K562 (cell line): ENCODE results near the gene SFRP5. TPM values are rescaled to one million over a fixed set of nuclear protein-coding genes. Genes with fewer than 3 reads are reported as not detected.
A peak's percentile ranks its signal among the peaks of the same experiment; 100 is the strongest.

Experiments
- ATF4 ChIP-seq: fragments of 450-650 bp; formaldehyde crosslinking; IDR thresholded peaks from 2 replicates; pipeline ENCODE4 v1.4.0; 2022; ENCODE audit warnings: mild to moderate bottlenecking, moderate library complexity
- CBX1 ChIP-seq: sonication (generic); IDR thresholded peaks from 2 replicates; pipeline ENCODE4 v1.6.1; 2016; ENCODE audit warnings: antibody characterized with exemption, low read depth, mild to moderate bottlenecking
- CHD4 ChIP-seq: fragments of 200-600 bp; sonication (generic); IDR thresholded peaks from 3 replicates; pipeline ENCODE4 v1.6.1; 2012; ENCODE audit warnings: low read depth, mild to moderate bottlenecking, mixed read lengths, low read length, inconsistent platforms; ENCODE audit not compliant: insufficient read depth, insufficient replicate concordance, poor library complexity, severe bottlenecking
- GMEB1 ChIP-seq: fragments of 250-450 bp; sonication (Bioruptor Pico); IDR thresholded peaks from 2 replicates; pipeline ENCODE4 v1.4.0; 2020; ENCODE audit warnings: mild to moderate bottlenecking
- HDAC3 ChIP-seq: fragments of 450-650 bp; IDR thresholded peaks from 2 replicates; pipeline ENCODE4 v1.6.1; 2018; ENCODE audit warnings: borderline replicate concordance, mild to moderate bottlenecking, moderate library complexity; ENCODE audit not compliant: partially characterized antibody
- HNRNPLL ChIP-seq: fragments of 200-400 bp; formaldehyde crosslinking; IDR thresholded peaks from 2 replicates; pipeline ENCODE4 v1.6.1; 2017; ENCODE audit warnings: low read length, low read depth, mild to moderate bottlenecking; ENCODE audit not compliant: poor library complexity, severe bottlenecking
- KLF6 ChIP-seq: fragments of 250-450 bp; sonication (Bioruptor Pico); IDR thresholded peaks from 2 replicates; pipeline ENCODE4 v1.4.0; 2020; ENCODE audit warnings: mild to moderate bottlenecking, moderate library complexity, borderline replicate concordance
- NCOR1 ChIP-seq: fragments of 450-650 bp; IDR thresholded peaks from 2 replicates; pipeline ENCODE4 v1.6.1; 2016; ENCODE audit warnings: mild to moderate bottlenecking, moderate library complexity
- PHB2 ChIP-seq: fragments of 450-650 bp; IDR thresholded peaks from 2 replicates; pipeline ENCODE4 v1.6.1; 2017; ENCODE audit warnings: low read depth
- RBM25 ChIP-seq: fragments of 200-400 bp; formaldehyde crosslinking; IDR thresholded peaks from 2 replicates; pipeline ENCODE4 v1.6.1; 2018; ENCODE audit warnings: low read length, low read depth, moderate library complexity; ENCODE audit not compliant: severe bottlenecking
- RNF2 ChIP-seq: sonication (generic); IDR thresholded peaks from 2 replicates; pipeline ENCODE4 v1.6.1; 2016
- ZBTB26 ChIP-seq: fragments of 450-650 bp; formaldehyde crosslinking; IDR thresholded peaks from 2 replicates; pipeline ENCODE4 v1.4.0; 2022; ENCODE audit warnings: missing genetic modification characterization
- ZNF212 ChIP-seq: fragments of 450-650 bp; formaldehyde crosslinking; IDR thresholded peaks from 2 replicates; pipeline ENCODE4 v1.4.0; 2020; ENCODE audit warnings: mild to moderate bottlenecking
- ZNF76 ChIP-seq: fragments of 250-450 bp; sonication (Bioruptor Pico); IDR thresholded peaks from 2 replicates; pipeline ENCODE4 v1.4.0; 2020; ENCODE audit warnings: mild to moderate bottlenecking, moderate library complexity, borderline replicate concordance
- polyA plus RNA-seq, 8 experiments: library from polyadenylated mRNA; depleted of rRNA in 4 of 8; stranded (reverse) in 5 of 8; unstranded in 3 of 8; fragments of >200 nt; fragmentation: Nextera tagmentation in 2 of 8; fragmentation: Illumina TruSeq in 1 of 8; extraction: Ambion mirVana in 2 of 8; extraction: Trizol in 1 of 8; gene quantifications; 2 replicates each; pipeline versions ENCODE4 v1.2.1 to v1.2.3, GENCODE V29; 2011 to 2014; ENCODE audit warnings: inconsistent platforms in 1 of 8, missing spikeins in 1 of 8
- total RNA-seq, 7 experiments: library from RNA; depleted of rRNA in 6 of 7; stranded (reverse); fragments of >200 nt in 6 of 7; fragmentation: Illumina TruSeq in 2 of 7; extraction: Trizol in 2 of 7; gene quantifications; 2 replicates each; pipeline versions ENCODE4 v1.2.1 to v1.2.3, GENCODE V29; 2011 to 2021; ENCODE audit warnings: low replicate concordance in 1 of 7
- TF ChIP-seq, protein P1 (sequence below), 2 experiments: fragments of 450-650 bp in 1 of 2; IDR thresholded peaks; 2 replicates each; pipeline ENCODE4 v1.6.1; 2011 to 2017; ENCODE audit warnings: low read depth in 2 of 2, antibody characterized with exemption in 1 of 2, borderline replicate concordance in 1 of 2, low read length in 1 of 2, mild to moderate bottlenecking in 1 of 2, mixed read lengths in 1 of 2; ENCODE audit not compliant: control insufficient read depth in 1 of 2
- TF ChIP-seq, protein P2 (sequence below): sonication (generic); formaldehyde crosslinking; IDR thresholded peaks from 2 replicates; pipeline ENCODE4 v1.8.0; 2023; ENCODE audit warnings: mild to moderate bottlenecking, missing genetic modification reagents

Gene SFRP5
- total and polyA plus RNA-seq, 9 of the 15 experiments (the other 6 are each of a cell fraction or from before 2014, with no cell fraction given), result 0.07 to 0.29 (median 0.13) TPM; not detected in 3

GRCh38 chr10:97779975-97780374 lies 8.2 kb upstream of the SFRP5 start (continued):
- TF ChIP-seq, protein P1, sequence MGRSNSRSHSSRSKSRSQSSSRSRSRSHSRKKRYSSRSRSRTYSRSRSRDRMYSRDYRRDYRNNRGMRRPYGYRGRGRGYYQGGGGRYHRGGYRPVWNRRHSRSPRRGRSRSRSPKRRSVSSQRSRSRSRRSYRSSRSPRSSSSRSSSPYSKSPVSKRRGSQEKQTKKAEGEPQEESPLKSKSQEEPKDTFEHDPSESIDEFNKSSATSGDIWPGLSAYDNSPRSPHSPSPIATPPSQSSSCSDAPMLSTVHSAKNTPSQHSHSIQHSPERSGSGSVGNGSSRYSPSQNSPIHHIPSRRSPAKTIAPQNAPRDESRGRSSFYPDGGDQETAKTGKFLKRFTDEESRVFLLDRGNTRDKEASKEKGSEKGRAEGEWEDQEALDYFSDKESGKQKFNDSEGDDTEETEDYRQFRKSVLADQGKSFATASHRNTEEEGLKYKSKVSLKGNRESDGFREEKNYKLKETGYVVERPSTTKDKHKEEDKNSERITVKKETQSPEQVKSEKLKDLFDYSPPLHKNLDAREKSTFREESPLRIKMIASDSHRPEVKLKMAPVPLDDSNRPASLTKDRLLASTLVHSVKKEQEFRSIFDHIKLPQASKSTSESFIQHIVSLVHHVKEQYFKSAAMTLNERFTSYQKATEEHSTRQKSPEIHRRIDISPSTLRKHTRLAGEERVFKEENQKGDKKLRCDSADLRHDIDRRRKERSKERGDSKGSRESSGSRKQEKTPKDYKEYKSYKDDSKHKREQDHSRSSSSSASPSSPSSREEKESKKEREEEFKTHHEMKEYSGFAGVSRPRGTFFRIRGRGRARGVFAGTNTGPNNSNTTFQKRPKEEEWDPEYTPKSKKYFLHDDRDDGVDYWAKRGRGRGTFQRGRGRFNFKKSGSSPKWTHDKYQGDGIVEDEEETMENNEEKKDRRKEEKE (IDR thresholded peaks at IDR 0.05; ENCODE audit: borderline replicate concordance in 1 of 2, control insufficient read depth in 1 of 2, low read depth in 2 of 2, low read length in 1 of 2), result no peak
- peak; percentile 36 for TF ChIP-seq HNRNPLL
- no peak for TF ChIP-seq PHB2
- TF ChIP-seq CBX1, result 0 out of 2 replicates have a peak, but pooled peaks have one; percentile 44
- TF ChIP-seq ZNF76 (CRISPR knock-in tag), result no peak
- no peak for TF ChIP-seq HDAC3
- no peak for TF ChIP-seq ATF4 (CRISPR knock-in tag)
- TF ChIP-seq KLF6, result no peak
- TF ChIP-seq, protein P2, sequence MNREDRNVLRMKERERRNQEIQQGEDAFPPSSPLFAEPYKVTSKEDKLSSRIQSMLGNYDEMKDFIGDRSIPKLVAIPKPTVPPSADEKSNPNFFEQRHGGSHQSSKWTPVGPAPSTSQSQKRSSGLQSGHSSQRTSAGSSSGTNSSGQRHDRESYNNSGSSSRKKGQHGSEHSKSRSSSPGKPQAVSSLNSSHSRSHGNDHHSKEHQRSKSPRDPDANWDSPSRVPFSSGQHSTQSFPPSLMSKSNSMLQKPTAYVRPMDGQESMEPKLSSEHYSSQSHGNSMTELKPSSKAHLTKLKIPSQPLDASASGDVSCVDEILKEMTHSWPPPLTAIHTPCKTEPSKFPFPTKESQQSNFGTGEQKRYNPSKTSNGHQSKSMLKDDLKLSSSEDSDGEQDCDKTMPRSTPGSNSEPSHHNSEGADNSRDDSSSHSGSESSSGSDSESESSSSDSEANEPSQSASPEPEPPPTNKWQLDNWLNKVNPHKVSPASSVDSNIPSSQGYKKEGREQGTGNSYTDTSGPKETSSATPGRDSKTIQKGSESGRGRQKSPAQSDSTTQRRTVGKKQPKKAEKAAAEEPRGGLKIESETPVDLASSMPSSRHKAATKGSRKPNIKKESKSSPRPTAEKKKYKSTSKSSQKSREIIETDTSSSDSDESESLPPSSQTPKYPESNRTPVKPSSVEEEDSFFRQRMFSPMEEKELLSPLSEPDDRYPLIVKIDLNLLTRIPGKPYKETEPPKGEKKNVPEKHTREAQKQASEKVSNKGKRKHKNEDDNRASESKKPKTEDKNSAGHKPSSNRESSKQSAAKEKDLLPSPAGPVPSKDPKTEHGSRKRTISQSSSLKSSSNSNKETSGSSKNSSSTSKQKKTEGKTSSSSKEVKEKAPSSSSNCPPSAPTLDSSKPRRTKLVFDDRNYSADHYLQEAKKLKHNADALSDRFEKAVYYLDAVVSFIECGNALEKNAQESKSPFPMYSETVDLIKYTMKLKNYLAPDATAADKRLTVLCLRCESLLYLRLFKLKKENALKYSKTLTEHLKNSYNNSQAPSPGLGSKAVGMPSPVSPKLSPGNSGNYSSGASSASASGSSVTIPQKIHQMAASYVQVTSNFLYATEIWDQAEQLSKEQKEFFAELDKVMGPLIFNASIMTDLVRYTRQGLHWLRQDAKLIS (CRISPR knock-in tag), result no peak
- no peak for TF ChIP-seq ZNF212 (CRISPR knock-in tag)
- TF ChIP-seq RNF2, result no peak
- TF ChIP-seq GMEB1 (CRISPR knock-in tag), result no peak
- no peak for TF ChIP-seq ZBTB26
- no peak for TF ChIP-seq CHD4
- peak; percentile 90 for TF ChIP-seq RBM25
- TF ChIP-seq NCOR1, result no peak
